Measurements from ENCODE around the gene TTC3. TPM values are rescaled to one million over a fixed set of nuclear protein-coding genes. Genes with fewer than 3 reads are reported as not detected.

The TTC3 gene
- total and polyA plus RNA-seq, 9 of the 15 experiments (the other 6 are each of a cell fraction or from before 2014, with no cell fraction given): 17.5 to 92.0 (median 59.5) TPM

DNA sequence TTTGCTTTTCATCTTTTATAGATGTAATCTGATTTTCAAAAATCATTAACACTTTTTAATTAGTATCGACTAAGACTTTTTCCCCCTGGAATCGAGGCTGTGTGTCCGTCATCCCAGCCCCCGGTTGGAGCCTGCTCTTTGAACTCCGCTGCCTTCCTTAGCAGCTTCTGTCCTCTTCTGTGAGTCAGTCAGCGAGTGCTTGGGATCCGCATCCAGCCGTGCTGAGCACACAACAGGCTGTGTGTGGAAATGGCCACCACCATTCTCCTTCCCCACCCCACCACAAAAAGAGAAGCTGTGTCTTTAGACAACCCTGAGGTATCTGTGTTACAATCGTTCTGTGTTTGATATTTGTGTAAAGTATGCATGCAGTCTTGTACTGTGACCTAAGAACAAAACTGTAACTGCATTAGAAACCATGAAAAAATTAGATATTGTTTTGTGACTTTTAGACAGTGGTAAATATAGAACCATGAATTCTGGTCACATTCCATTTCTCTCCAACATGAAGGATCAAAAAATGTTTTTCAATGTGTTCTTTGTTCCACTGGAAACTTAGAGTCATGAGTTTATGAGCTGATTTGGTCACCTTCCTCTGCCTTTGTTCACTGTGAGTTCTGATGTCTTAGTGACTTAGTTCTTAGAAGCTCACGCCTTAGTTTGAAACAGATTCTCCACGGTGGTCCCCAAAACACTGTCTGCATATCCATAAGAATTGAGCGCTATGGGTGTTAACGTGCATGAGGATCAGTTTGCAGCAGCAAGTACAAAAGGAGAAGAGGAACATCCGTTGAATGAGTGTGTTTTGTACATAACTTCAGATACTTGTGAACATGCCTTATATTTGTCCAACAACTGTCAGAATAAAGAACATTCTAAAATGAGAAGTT, 129.4 kb downstream of the TTC3 start:
- TF ChIP-seq ZNF23 (CRISPR knock-in tag; IDR thresholded peaks at IDR 0.05) (no peak), ZNF24 (IDR thresholded peaks at IDR 0.05) (no peak)
- TF ChIP-seq, protein P1, sequence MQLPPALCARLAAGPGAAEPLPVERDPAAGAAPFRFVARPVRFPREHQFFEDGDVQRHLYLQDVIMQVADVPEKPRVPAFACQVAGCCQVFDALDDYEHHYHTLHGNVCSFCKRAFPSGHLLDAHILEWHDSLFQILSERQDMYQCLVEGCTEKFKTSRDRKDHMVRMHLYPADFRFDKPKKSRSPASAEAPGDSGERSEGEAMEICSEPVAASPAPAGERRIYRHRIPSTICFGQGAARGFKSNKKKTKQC (CRISPR knock-in tag; IDR thresholded peaks at IDR 0.05): no peak
- no peaks in the 10 kb centered on the region for H3K27me3 ChIP-seq (ENCODE audit: control insufficient read depth in 2 of 2, insufficient read depth in 2 of 2, low read length in 2 of 2)
- in situ Hi-C loops (cut with MboI) (no loop called here), intact Hi-C loops (cut with micrococcal nuclease) (no loop called here)
- 87% methylated on average over 12 of the region's 14 CpGs for WGBS (ENCODE audit: insufficient coverage, low coverage, missing lambda C conversion rate)
- H3K27ac ChIP-seq (ENCODE audit: extremely low read depth, low read depth, low read length): no peak overlapping the region
- ChIA-PET POLR2A (interaction anchor here (0.5 kb wide), 1 partner anchor 64 kb away, joined by 3 read pairs; no protein-coding TSS in a partner anchor), CTCF (ENCODE audit: low intra/inter-chr PET ratio) (no interaction called here)
- no peaks in the 10 kb centered on the region for H4K20me1 ChIP-seq (replicated peaks; ENCODE audit: control insufficient read depth, insufficient read depth, low read length)
- no peak overlapping the region for H3K9ac ChIP-seq (ENCODE audit: insufficient read depth in 1 of 2, low read depth in 2 of 2, low read length in 2 of 2)
- ATAC-seq (no peak), DNase-seq (ENCODE audit: extremely low read depth in 1 of 4, low spot score in 3 of 4) (no peak), FAIRE-seq (no peak)
- no peaks in the 10 kb centered on the region for H3K79me2 ChIP-seq (ENCODE audit: control insufficient read depth, insufficient read depth, low read length)
- H3K9me1 ChIP-seq (ENCODE audit: control insufficient read depth, insufficient read depth, low read length): no peaks in the 10 kb centered on the region
- BruUV-seq (replicated peaks): TSS peak; percentile 37
- no peak overlapping the region for H3K4me2 ChIP-seq (ENCODE audit: insufficient read depth, low read length)
- no peak overlapping the region for H3K4me3 ChIP-seq
- H2AFZ ChIP-seq (ENCODE audit: low read depth, low read length): no peak overlapping the region
- H3K9me3 ChIP-seq (replicated peaks; ENCODE audit: control insufficient read depth, insufficient read depth, low read depth, low read length): no peaks in the 10 kb centered on the region
- H3K4me1 ChIP-seq (replicated peaks in 1 of 2; ENCODE audit: control insufficient read depth in 2 of 2, insufficient read depth in 2 of 2, low read length in 2 of 2): peaks cover 1 to 4% of the 10 kb centered on the region in 2 experiments; a peak in 3 of 5 replicates
- peaks cover 52% of the 10 kb centered on the region for H3K36me3 ChIP-seq (ENCODE audit: control insufficient read depth, insufficient read depth, low read length)

- ATAC-seq (no peak), DNase-seq (ENCODE audit: extremely low read depth in 1 of 4, low spot score in 3 of 4) (no peak), FAIRE-seq (no peak)
- no peaks in the 10 kb centered on the region for H3K9me3 ChIP-seq (replicated peaks; ENCODE audit: control insufficient read depth, insufficient read depth, low read depth, low read length)
- no peak overlapping the region for H3K27ac ChIP-seq (ENCODE audit: extremely low read depth, low read depth, low read length)
- H3K4me2 ChIP-seq (ENCODE audit: insufficient read depth, low read length): no peak overlapping the region
- H3K4me1 ChIP-seq (replicated peaks in 1 of 2; ENCODE audit: control insufficient read depth in 2 of 2, insufficient read depth in 2 of 2, low read length in 2 of 2): peaks cover 12 to 20% of the 10 kb centered on the region in 2 experiments; a peak in 4 of 5 replicates
- H4K20me1 ChIP-seq (replicated peaks; ENCODE audit: control insufficient read depth, insufficient read depth, low read length): no peaks in the 10 kb centered on the region
- no peak overlapping the region for H3K9ac ChIP-seq (ENCODE audit: insufficient read depth in 1 of 2, low read depth in 2 of 2, low read length in 2 of 2)
- no peaks in the 10 kb centered on the region for H3K27me3 ChIP-seq (ENCODE audit: control insufficient read depth in 2 of 2, insufficient read depth in 2 of 2, low read length in 2 of 2)
- peak; percentile 43 for TF ChIP-seq MEIS2 (IDR thresholded peaks at IDR 0.05; ENCODE audit: partially characterized antibody)
- TF ChIP-seq, protein P2, sequence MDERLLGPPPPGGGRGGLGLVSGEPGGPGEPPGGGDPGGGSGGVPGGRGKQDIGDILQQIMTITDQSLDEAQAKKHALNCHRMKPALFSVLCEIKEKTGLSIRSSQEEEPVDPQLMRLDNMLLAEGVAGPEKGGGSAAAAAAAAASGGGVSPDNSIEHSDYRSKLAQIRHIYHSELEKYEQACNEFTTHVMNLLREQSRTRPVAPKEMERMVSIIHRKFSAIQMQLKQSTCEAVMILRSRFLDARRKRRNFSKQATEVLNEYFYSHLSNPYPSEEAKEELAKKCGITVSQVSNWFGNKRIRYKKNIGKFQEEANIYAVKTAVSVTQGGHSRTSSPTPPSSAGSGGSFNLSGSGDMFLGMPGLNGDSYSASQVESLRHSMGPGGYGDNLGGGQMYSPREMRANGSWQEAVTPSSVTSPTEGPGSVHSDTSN (CRISPR knock-in tag; IDR thresholded peaks at IDR 0.05; ENCODE audit: low read depth): no peak
- TF ChIP-seq, protein P2 (tag; conservative IDR thresholded peaks at IDR 0.05; ENCODE audit: low read depth): 0 out of 2 replicates have a peak, but pooled peaks have one; percentile 40
- TF ChIP-seq CEBPB (tag; IDR thresholded peaks at IDR 0.05): peak; percentile 58
- 0 out of 2 replicates have a peak, but pooled peaks have one; percentile 21 for TF ChIP-seq SUPT5H (IDR thresholded peaks at IDR 0.05)
- TF ChIP-seq NEUROD1 (IDR thresholded peaks at IDR 0.05; ENCODE audit: borderline replicate concordance, low read depth, low read length, partially characterized antibody): no peak
- peaks cover 35% of the 10 kb centered on the region; the same call in 2 of the 3 replicates for H3K36me3 ChIP-seq (ENCODE audit: control insufficient read depth, insufficient read depth, low read length)
- no peak overlapping the region for H3K4me3 ChIP-seq
- no peak overlapping the region for H2AFZ ChIP-seq (ENCODE audit: low read depth, low read length)
- BruUV-seq (replicated peaks): no TSS peak
- intact Hi-C loops (cut with micrococcal nuclease) (no loop called here), in situ Hi-C loops (cut with MboI) (no loop called here)
- WGBS (ENCODE audit: insufficient coverage, low coverage, missing lambda C conversion rate): 56% methylated on average over 7 of the region's 7 CpGs
- H3K79me2 ChIP-seq (ENCODE audit: control insufficient read depth, insufficient read depth, low read length): no peaks in the 10 kb centered on the region
- ChIA-PET POLR2A (interaction anchor here (0.8 kb wide), 1 partner anchor 15 kb away, joined by 3 read pairs; no protein-coding TSS in a partner anchor), CTCF (ENCODE audit: low intra/inter-chr PET ratio) (no interaction called here)
- H3K9me1 ChIP-seq (ENCODE audit: control insufficient read depth, insufficient read depth, low read length): no peaks in the 10 kb centered on the region
These were observed 131.5 kb downstream of the TTC3 start for GRCh38 chr21:37204580-37204979.
